T-helper 17 cell (primary cell): ENCODE data around the gene NIPBL. TPM values are rescaled to one million over a fixed set of nuclear protein-coding genes. Genes with fewer than 3 reads are reported as not detected.
"Not testable (repeated sequence)": the region's sequence is repeated elsewhere in the genome, so short reads cannot be mapped to it uniquely, and the experiment has no call there.

ENCODE experiments used
- ATAC-seq: fragments of 150-1000 bp; cut with Tn5 transposase; 2 replicates; pipeline ENCODE4 v1.10.0; 2021; ENCODE audit warnings: mild to moderate bottlenecking, moderate library complexity
- DNase-seq, 3 donors: peaks; one replicate each; pipeline versions ENCODE4 v3.0.0 to v3.0.0-alpha.2; 2020 to 2021
- H3K9me3 ChIP-seq: one replicate; pipeline ENCODE4 v1.7.0; 2013; ENCODE audit warnings: low read length, mild to moderate bottlenecking; ENCODE audit not compliant: control insufficient read depth, poor library complexity, severe bottlenecking
- H3K27ac Mint-ChIP-seq: one replicate; pipeline ENCODE4 v1.8.0; 2022; ENCODE audit warnings: mild to moderate bottlenecking, moderate library complexity, mixed read lengths
- H3K27me3 Mint-ChIP-seq: one replicate; pipeline ENCODE4 v1.8.0; 2022; ENCODE audit warnings: mixed read lengths
- H3K36me3 Mint-ChIP-seq: one replicate; pipeline ENCODE4 v1.8.0; 2022; ENCODE audit warnings: low read depth, mixed read lengths
- H3K4me1 Mint-ChIP-seq: one replicate; pipeline ENCODE4 v1.8.0; 2022; ENCODE audit warnings: mild to moderate bottlenecking, mixed read lengths
- H3K4me3 Mint-ChIP-seq: one replicate; pipeline ENCODE4 v1.8.0; 2022; ENCODE audit warnings: mild to moderate bottlenecking, moderate library complexity, mixed read lengths
- total RNA-seq, 4 donors: library from RNA in 2 of 4; stranded (reverse) in 2 of 4; gene quantifications; one replicate each; pipeline ENCODE4 v1.2.3 and lab custom pipeline; 2022 to 2026

The NIPBL gene
- total RNA-seq, 2 donors from 2014 or later, result 113 to 118 TPM

DNA sequence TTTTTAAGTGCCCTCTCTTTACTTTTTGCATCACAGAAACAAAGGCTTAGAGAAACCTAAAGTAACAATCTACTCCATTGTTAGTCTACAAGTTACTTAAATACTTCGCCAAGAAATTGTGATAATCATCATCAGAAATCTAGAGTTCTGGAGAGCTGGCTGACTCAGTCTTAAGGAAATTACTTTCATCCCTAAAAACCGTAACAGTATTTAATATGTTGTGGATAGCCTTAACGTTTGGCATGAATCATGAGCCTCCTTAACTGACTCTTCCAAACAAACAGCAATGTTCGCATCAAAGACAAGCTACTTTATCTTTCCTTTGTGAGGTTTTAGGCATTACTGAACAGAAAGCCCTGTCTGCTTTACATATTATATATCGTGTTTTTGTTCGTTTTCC is 128.7 kb downstream of the NIPBL start:
- H3K4me1 Mint-ChIP-seq, result no peaks in the 10 kb centered on the region
- DNase-seq, result no peak
- H3K27me3 Mint-ChIP-seq, result no peaks in the 10 kb centered on the region
- H3K36me3 Mint-ChIP-seq, result peaks cover 3% of the 10 kb centered on the region
- H3K9me3 ChIP-seq, result no peaks in the 10 kb centered on the region
- ATAC-seq, result no peak
- no peak overlapping the region for H3K27ac Mint-ChIP-seq
- H3K4me3 Mint-ChIP-seq, result no peak overlapping the region

DNA sequence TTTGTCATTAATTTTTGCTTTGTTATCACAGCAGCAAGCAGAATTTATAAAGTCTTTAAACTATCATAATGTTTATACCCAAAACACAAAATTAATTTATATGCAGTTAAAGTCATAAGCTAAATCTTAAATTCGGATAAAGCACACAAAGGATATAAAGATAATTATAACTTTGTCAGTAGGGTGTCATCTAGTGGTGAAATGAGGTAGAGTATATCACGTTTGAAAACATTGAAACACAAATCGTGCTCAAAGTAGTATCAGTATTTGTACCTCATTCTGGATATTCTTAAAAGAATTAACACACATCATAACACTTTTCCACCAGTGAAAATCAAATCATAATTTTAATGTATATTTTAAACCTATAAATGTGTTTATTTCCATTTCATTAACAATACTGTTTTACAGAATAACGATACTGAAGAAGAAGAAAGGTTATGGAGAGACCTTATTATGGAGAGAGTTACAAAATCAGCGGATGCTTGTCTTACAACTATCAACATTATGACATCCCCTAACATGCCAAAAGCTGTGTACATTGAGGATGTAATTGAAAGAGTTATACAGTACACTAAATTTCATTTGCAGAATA is 129.5 kb downstream of the NIPBL start:
- no peak overlapping the region for H3K27ac Mint-ChIP-seq
- no peak for ATAC-seq
- no peaks in the 10 kb centered on the region for H3K9me3 ChIP-seq
- H3K27me3 Mint-ChIP-seq, result no peaks in the 10 kb centered on the region
- peaks cover 3% of the 10 kb centered on the region for H3K36me3 Mint-ChIP-seq
- H3K4me1 Mint-ChIP-seq, result no peaks in the 10 kb centered on the region
- no peak overlapping the region for H3K4me3 Mint-ChIP-seq
- DNase-seq, result no peak

DNA sequence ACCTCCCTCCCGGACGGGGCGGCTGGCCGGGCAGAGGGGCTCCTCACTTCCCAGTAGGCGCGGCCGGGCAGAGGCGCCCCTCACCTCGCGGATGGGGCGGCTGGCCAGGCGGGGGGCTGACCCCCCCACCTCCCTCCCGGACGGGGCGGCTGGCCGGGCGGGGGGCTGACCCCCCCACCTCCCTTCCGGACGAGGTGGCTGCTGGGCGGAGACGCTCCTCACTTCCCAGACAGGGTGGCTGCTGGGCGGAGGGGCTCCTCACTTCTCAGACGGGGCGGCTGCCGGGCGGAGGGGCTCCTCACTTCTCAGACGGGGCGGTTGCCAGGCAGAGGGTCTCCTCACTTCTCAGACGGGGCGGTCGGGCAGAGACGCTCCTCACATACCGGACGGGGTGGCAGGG is 136.6 kb downstream of the NIPBL start:
- H3K4me1 Mint-ChIP-seq, DNase-seq, H3K36me3 Mint-ChIP-seq, H3K4me3 Mint-ChIP-seq, H3K27ac Mint-ChIP-seq, ATAC-seq, H3K9me3 ChIP-seq, H3K27me3 Mint-ChIP-seq: not testable (repeated sequence)

DNA sequence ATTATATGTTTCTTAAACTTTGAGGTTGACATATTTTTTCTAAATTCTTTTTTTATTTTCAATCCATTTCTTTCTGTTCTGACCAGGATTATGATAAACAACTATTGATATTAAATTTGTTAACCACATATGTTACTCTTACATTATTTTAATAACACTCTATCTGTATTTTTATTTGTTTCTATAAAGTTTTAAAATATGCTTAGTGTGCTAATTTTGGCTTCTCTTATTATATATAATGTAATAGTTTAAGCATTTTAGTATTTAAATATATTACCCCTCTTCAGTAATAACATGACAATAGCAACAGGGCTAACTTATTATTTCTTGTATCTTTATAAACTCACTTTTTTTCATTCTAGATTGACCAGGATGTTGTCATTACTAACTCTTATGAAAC is 137.8 kb downstream of the NIPBL start:
- no peak for ATAC-seq
- no peak overlapping the region for H3K27ac Mint-ChIP-seq
- H3K4me1 Mint-ChIP-seq, result no peaks in the 10 kb centered on the region
- H3K27me3 Mint-ChIP-seq, result no peaks in the 10 kb centered on the region
- H3K36me3 Mint-ChIP-seq, result peaks cover 2% of the 10 kb centered on the region
- no peaks in the 10 kb centered on the region for H3K9me3 ChIP-seq
- H3K4me3 Mint-ChIP-seq, result no peak overlapping the region
- DNase-seq, result no peak

DNA sequence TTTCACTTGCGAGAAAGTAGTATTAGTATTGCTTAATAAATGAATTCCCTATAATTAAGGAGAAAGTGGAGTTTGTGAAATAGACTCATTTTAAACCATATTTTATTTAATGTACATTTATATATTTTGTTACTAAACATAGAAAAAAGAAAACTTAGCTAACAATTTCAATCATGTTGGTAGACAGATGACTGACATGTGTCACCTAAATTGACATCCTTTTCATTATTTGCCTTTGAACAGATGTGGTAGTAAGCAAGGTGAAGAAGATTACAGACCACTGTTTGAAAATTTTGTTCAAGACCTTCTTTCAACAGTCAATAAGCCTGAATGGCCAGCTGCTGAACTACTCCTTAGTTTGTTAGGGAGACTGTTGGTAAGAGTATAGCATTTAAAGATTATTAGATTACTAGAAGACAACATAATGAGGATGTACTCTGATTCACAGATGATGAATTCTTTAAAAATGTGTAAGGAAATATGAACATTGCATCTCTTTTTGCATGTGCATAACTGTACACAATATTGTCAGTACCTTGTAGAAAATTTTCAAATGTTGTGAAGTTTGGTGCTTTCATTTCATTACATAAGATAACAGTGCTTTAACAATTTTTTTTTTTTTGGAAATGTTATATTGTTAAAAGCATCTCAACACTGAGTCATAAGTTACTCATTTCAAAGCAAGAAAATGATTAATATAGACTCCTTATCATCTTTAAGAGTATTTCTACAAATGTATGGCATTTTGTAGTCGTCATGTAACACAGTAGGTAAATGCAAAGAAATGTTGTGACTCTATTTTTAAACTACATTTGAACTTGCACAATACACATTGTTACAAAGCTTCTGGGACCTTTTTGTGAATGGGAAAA is 139.5 kb downstream of the NIPBL start:
- Mint-ChIP-seq H3K27ac (no peak overlapping the region), H3K27me3 (no peaks in the 10 kb centered on the region), H3K36me3 (peaks cover 2% of the 10 kb centered on the region), H3K4me3 (no peak overlapping the region), H3K4me1 (no peaks in the 10 kb centered on the region)
- no peaks in the 10 kb centered on the region for H3K9me3 ChIP-seq
- DNase-seq (no peak), ATAC-seq (no peak)

DNA sequence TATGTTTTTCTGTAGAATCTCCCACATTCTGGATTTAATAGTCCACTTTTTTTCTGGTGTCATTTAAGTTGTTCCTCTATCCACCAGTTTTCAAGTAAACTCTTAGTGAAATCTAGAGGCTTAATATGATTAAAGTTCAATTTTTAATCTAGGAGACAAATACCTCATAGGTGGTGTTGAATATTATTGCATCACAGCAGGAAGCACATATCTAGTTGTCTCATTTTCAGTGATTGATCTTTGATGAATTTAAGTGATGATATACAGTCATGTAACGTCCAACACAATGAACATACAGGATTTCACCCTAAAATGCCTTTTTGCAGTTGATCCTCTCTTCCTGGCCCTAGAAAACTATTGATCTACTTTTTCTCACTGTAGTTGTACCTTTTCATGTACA is 152.3 kb downstream of the NIPBL start:
- H3K4me1 Mint-ChIP-seq, result peaks cover 2% of the 10 kb centered on the region
- no peaks in the 10 kb centered on the region for H3K27me3 Mint-ChIP-seq
- H3K4me3 Mint-ChIP-seq, result no peak overlapping the region
- peaks cover 6% of the 10 kb centered on the region for H3K36me3 Mint-ChIP-seq
- no peaks in the 10 kb centered on the region for H3K9me3 ChIP-seq
- ATAC-seq, result no peak
- no peak overlapping the region for H3K27ac Mint-ChIP-seq
- DNase-seq, result no peak

DNA sequence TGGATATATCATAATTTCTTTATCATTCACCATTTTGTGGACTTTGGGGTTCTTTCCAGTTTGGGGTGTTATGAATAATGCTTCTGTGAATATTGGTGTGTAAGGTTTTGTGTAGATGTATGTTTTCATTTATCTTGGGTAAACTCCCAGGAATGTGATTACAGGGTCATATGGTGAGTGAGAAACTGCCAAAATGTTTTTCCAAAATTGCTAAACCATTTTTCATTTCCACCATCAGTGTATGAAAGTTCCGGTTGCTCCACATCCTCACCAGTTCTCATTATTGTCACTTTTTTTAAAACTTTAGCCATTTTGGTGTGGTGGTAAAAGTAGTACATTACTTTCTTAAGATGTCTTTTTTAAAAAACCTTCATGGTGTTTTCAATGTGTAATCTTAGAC is 152.9 kb downstream of the NIPBL start:
- Mint-ChIP-seq H3K4me3 (no peak overlapping the region), H3K4me1 (peaks cover 2% of the 10 kb centered on the region), H3K36me3 (peaks cover 6% of the 10 kb centered on the region), H3K27ac (no peak overlapping the region), H3K27me3 (no peaks in the 10 kb centered on the region)
- no peak for ATAC-seq
- no peaks in the 10 kb centered on the region for H3K9me3 ChIP-seq
- no peak for DNase-seq

DNA sequence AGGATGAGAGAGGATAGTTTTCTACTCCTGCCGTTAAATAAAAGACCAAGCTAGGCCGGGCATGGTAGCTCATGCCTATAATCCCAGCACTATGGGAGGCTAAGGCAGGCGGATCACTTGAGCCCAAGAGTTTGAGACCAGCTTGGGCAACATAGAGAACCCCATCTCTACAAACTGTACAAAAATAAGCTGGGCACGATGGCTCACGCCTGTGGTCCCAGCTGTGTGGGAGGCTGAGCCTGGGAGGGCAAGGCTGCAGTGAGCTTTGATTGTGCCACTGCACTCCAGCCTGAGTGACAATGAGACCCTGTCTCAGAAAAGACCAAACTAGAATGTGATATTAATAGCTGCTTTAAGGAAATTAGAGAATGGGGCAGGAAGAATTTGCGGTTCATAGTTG is 158.4 kb downstream of the NIPBL start:
- no peaks in the 10 kb centered on the region for H3K9me3 ChIP-seq
- Mint-ChIP-seq H3K36me3 (peaks cover 3% of the 10 kb centered on the region), H3K27ac (no peak overlapping the region), H3K4me3 (no peak overlapping the region), H3K4me1 (peaks cover 2% of the 10 kb centered on the region), H3K27me3 (no peaks in the 10 kb centered on the region)
- no peak for ATAC-seq
- no peak for DNase-seq

DNA sequence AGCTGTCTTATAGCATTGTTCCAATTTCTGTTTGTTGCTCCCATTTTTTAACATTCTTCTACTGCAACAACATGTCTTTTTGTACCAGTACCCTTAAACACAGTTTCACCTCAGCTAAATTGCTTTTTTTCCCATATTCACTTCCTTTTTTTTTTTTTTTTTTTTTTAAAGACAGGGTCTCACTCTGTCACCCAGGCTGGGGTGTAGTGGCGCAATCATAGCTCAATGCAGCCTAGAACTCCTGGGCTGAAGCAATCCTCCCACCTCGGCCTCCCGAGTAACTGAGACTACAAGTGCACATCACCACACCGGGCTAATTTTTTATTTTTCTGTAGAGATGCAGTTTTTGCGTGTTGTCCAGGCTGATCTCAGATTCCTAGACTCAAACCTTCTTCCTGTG is 161.3 kb downstream of the NIPBL start:
- Mint-ChIP-seq H3K4me3 (no peak overlapping the region), H3K4me1 (peaks cover 2% of the 10 kb centered on the region), H3K27ac (no peak overlapping the region), H3K36me3 (peaks cover 3% of the 10 kb centered on the region), H3K27me3 (no peaks in the 10 kb centered on the region)
- DNase-seq (no peak), ATAC-seq (no peak)
- no peaks in the 10 kb centered on the region for H3K9me3 ChIP-seq

DNA sequence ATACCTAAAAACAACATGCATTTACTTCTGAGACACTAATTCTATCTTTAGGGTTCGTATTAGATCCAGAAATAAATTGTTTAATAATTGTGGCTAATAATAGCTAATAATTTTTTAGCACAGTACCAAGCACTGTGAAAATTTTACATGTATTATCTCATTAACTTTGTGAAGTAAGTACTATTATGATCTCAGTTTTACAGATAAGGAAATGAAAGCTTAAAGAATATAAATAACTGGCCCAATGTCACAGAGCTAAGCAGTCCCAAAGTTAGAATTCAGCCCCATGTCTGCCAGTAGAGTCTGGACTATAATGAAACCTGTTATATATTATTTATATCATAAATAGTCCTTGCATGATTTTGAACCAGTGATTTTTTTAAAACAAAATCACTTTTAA is 163.3 kb downstream of the NIPBL start:
- Mint-ChIP-seq H3K27ac (no peak overlapping the region), H3K4me3 (no peak overlapping the region), H3K36me3 (peaks cover 3% of the 10 kb centered on the region), H3K4me1 (peaks cover 2% of the 10 kb centered on the region), H3K27me3 (no peaks in the 10 kb centered on the region)
- no peaks in the 10 kb centered on the region for H3K9me3 ChIP-seq
- ATAC-seq, result no peak
- DNase-seq, result no peak

DNA sequence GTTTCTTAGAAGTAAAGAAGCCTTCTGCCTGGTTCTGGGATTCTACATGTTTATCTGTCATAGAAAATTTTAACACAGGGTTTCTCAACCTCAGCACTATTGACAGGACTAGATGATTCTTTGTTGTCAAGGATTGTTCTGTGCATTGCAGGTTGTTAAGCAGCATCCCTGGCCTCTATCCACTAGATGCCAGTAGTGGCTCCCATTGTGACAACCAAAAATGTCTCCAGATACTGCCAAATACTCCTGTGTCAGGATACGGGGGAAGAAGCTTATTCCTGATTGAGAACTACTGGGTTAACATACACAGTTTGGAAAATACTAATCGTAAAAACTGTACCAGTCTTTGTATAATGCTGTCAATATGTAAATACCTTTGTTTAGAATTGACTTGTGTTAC is 167.1 kb downstream of the NIPBL start:
- H3K4me3 Mint-ChIP-seq, result no peak overlapping the region
- no peaks in the 10 kb centered on the region for H3K4me1 Mint-ChIP-seq
- peaks cover 2% of the 10 kb centered on the region for H3K36me3 Mint-ChIP-seq
- H3K27me3 Mint-ChIP-seq, result no peaks in the 10 kb centered on the region
- H3K9me3 ChIP-seq, result no peaks in the 10 kb centered on the region
- no peak for ATAC-seq
- H3K27ac Mint-ChIP-seq, result no peak overlapping the region
- DNase-seq, result no peak

DNA sequence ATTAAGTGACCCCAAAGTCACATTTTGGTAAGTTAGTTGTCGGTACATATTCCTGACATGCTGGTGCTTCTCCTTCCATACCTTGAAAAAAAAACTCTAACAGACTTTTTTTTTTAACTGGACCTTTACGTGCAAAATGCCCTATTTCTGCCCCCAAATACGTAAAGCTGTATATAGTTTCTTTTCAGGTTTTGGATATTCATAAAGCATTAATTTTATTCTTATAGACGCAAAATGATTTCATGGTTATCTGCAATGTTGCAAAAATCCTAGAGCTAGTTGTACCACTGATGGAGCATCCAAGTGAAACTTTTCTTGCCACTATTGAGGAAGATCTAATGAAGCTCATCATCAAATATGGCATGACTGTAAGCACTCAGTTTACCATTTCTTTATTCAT is 167.6 kb downstream of the NIPBL start:
- no peak for DNase-seq
- H3K36me3 Mint-ChIP-seq, result peaks cover 2% of the 10 kb centered on the region
- no peak for ATAC-seq
- H3K27me3 Mint-ChIP-seq, result no peaks in the 10 kb centered on the region
- no peaks in the 10 kb centered on the region for H3K4me1 Mint-ChIP-seq
- H3K9me3 ChIP-seq, result no peaks in the 10 kb centered on the region
- no peak overlapping the region for H3K4me3 Mint-ChIP-seq
- no peak overlapping the region for H3K27ac Mint-ChIP-seq

DNA sequence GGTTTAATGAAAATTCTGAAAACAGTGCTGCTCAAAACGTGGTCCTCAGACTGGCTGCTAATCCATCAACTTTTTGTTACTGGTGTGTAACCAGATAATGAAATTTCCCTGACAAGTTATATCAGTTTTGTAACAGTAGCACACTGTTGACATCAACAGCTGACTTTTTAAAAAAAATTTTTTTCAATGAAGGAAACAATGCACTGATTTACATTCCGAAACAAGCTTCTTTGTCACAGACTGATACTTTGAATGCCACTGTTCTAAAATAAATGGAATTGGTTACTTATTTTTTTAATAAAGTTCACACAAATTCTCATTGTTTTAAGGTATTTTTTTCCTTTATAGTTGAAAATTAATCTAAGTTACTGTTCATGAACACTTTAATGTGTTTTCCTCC is 169.1 kb downstream of the NIPBL start:
- no peaks in the 10 kb centered on the region for H3K9me3 ChIP-seq
- Mint-ChIP-seq H3K4me3 (no peak overlapping the region), H3K36me3 (peaks cover 4% of the 10 kb centered on the region), H3K27me3 (no peaks in the 10 kb centered on the region), H3K4me1 (no peaks in the 10 kb centered on the region), H3K27ac (no peak overlapping the region)
- ATAC-seq, result no peak
- no peak for DNase-seq

DNA sequence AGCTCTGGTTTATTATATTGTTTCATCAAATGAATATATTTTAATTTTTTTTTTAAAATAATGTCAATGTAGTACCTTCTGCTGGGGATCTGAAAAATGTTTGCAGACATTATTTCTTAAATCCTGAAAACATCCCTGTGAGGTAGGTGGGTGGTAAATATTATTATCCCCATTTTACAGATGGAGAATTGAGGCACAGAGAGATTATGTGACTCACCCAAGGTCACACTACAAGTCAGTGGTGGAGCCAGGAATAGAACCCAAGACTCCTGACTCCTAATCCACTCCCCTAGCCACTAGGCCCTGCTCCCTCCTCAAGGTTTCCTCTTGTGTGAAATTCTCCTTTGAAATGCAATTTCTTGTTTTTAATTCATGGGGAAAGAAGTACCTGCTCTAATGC is 171.4 kb downstream of the NIPBL start:
- no peaks in the 10 kb centered on the region for H3K9me3 ChIP-seq
- ATAC-seq, result no peak
- no peak for DNase-seq
- no peak overlapping the region for H3K27ac Mint-ChIP-seq
- H3K36me3 Mint-ChIP-seq, result peaks cover 4% of the 10 kb centered on the region
- no peaks in the 10 kb centered on the region for H3K27me3 Mint-ChIP-seq
- H3K4me1 Mint-ChIP-seq, result no peaks in the 10 kb centered on the region
- no peak overlapping the region for H3K4me3 Mint-ChIP-seq
